Lung (tissue), 12 donors: Measurements from ENCODE around the gene SPRY1. TPM values are rescaled to one million over a fixed set of nuclear protein-coding genes. Genes with fewer than 3 reads are reported as not detected.

Experiments
- ATAC-seq: fragments of 200-7000 bp; cut with Tn5 transposase; one replicate; pipeline ENCODE4 v1.9.1; 2020; ENCODE audit warnings: moderate number of reproducible peaks; ENCODE audit not compliant: insufficient read depth, low FRiP score
- DNase-seq, 3 donors: peaks; one replicate each; pipeline ENCODE4 v3.0.0-alpha.2; 2013 to 2017
- H3K27ac ChIP-seq, 2 donors: one replicate each; pipeline ENCODE4 v1.5.1; 2013; ENCODE audit warnings: mild to moderate bottlenecking in 2 of 2, moderate library complexity in 2 of 2, control low read depth in 1 of 2, inconsistent platforms in 1 of 2, low read depth in 1 of 2, low read length in 1 of 2
- H3K27me3 ChIP-seq, 3 donors: one replicate each; pipeline ENCODE4 v1.5.1; 2013; ENCODE audit warnings: low read length in 2 of 3; ENCODE audit not compliant: control insufficient read depth in 3 of 3, insufficient read depth in 3 of 3
- H3K36me3 ChIP-seq, 4 donors: one replicate each; pipeline ENCODE4 v1.5.1; 2013; ENCODE audit warnings: low read length in 4 of 4, mild to moderate bottlenecking in 1 of 4, moderate library complexity in 1 of 4; ENCODE audit not compliant: control insufficient read depth in 4 of 4, insufficient read depth in 4 of 4
- H3K4me1 ChIP-seq, 5 donors: one replicate each; pipeline ENCODE4 v1.5.1; 2013; ENCODE audit warnings: low read length in 5 of 5, mild to moderate bottlenecking in 2 of 5, moderate library complexity in 1 of 5; ENCODE audit not compliant: control insufficient read depth in 5 of 5, insufficient read depth in 5 of 5
- H3K4me3 ChIP-seq: one replicate; pipeline ENCODE4 v1.5.1; 2013; ENCODE audit warnings: mild to moderate bottlenecking, control low read depth, moderate library complexity
- H3K9ac ChIP-seq, 2 donors: one replicate each; pipeline ENCODE4 v1.5.1; 2013; ENCODE audit warnings: low read length in 2 of 2, control low read depth in 1 of 2; ENCODE audit not compliant: insufficient read depth in 1 of 2
- H3K9me3 ChIP-seq, 4 donors: one replicate each; pipeline ENCODE4 v1.5.1; 2013; ENCODE audit warnings: low read length in 3 of 4, mild to moderate bottlenecking in 1 of 4, moderate library complexity in 1 of 4; ENCODE audit not compliant: control insufficient read depth in 4 of 4, insufficient read depth in 3 of 4
- CTCF ChIP-seq: IDR thresholded peaks from 2 replicates; pipeline ENCODE4 v1.5.1; 2012; ENCODE audit warnings: mild to moderate bottlenecking; ENCODE audit errors: control extremely low read depth, extremely low read depth
- WGBS, 2 donors: extraction: QIAGEN DNeasy Blood & Tissue Kit; methylation state at CpG; one replicate each; pipeline ENCODE4 v1.1.7; 2013; 5-methylcytosine and 5-hydroxymethylcytosine counted together
- polyA plus RNA-seq, 2 donors: library from polyadenylated mRNA; stranded (reverse); fragments of 200-250 nt; gene quantifications; one replicate each; pipeline ENCODE4 v1.2.1, GENCODE V29; 2013
- total RNA-seq, 2 donors: library from RNA; depleted of rRNA in 1 of 2; stranded (reverse); fragments of >200 nt in 1 of 2; gene quantifications; one replicate each; pipeline ENCODE4 v1.2.1, GENCODE V29; 2014 to 2021
- donor health status: control.
- donor health status: control.
- donor health status: Bipolar disorder and iron deficiency.
- donor health status: healthy.
- donor health status: DM: yes; HTN: yes; CAD: no.

SPRY1 gene
- total and polyA plus RNA-seq, 4 donors: 35.3 to 139 (median 73.6) TPM

GRCh38 chr4:123443401-123444289 is 47.0 kb downstream of the SPRY1 start:
- ATAC-seq (no peak), DNase-seq (peak in 1 of 3 donors; percentile 56)
- no peak for TF ChIP-seq CTCF
- Histone ChIP-seq H3K9me3 (no peaks in the 10 kb centered on the region), H3K9ac (peak overlapping the region in 1 of 2 donors; percentile 46), H3K4me1 (peaks cover 0 to 17% (median 4%) of the 10 kb centered on the region in 5 donors), H3K4me3 (no peak overlapping the region), H3K36me3 (no peaks in the 10 kb centered on the region), H3K27me3 (no peaks in the 10 kb centered on the region), H3K27ac (no peak overlapping the region)
- 22 to 32% methylated on average over 5 of the region's 5 CpGs for WGBS, 2 donors

- Histone ChIP-seq H3K9ac (peak overlapping the region in 1 of 2 donors; percentile 46), H3K4me3 (no peak overlapping the region)
These were observed 47.7 kb downstream of the SPRY1 start for GRCh38 chr4:123444290-123444731.

GRCh38 chr4:123446865-123447474 is 50.4 kb downstream of the SPRY1 start:
- Histone ChIP-seq H3K27ac (no peak overlapping the region), H3K4me3 (no peak overlapping the region), H3K9me3 (no peaks in the 10 kb centered on the region), H3K27me3 (no peaks in the 10 kb centered on the region), H3K4me1 (peaks cover 0 to 17% (median 4%) of the 10 kb centered on the region in 5 donors), H3K9ac (no peak overlapping the region), H3K36me3 (no peaks in the 10 kb centered on the region)
- DNase-seq: peak in 1 of 3 donors; percentile 37
- TF ChIP-seq CTCF: no peak
- WGBS, 2 donors: 25 to 56% methylated on average over 6 of the region's 6 CpGs
- ATAC-seq: no peak

More at GRCh38 chr4:123444290-123444731, 47.7 kb downstream of the SPRY1 start:
- H3K36me3 ChIP-seq: no peaks in the 10 kb centered on the region
- 14 to 30% methylated on average over 10 of the region's 10 CpGs for WGBS, 2 donors
- H3K9me3 ChIP-seq: no peaks in the 10 kb centered on the region
- no peaks in the 10 kb centered on the region for H3K27me3 ChIP-seq
- ATAC-seq (peak; percentile 83), DNase-seq (peak; percentile 70 to 90 (median 80))
- TF ChIP-seq CTCF: no peak
- peaks cover 0 to 17% (median 4%) of the 10 kb centered on the region in 5 donors for H3K4me1 ChIP-seq
- H3K27ac ChIP-seq: no peak overlapping the region
